ENCODE measurements around the gene TREX2.

DNA sequence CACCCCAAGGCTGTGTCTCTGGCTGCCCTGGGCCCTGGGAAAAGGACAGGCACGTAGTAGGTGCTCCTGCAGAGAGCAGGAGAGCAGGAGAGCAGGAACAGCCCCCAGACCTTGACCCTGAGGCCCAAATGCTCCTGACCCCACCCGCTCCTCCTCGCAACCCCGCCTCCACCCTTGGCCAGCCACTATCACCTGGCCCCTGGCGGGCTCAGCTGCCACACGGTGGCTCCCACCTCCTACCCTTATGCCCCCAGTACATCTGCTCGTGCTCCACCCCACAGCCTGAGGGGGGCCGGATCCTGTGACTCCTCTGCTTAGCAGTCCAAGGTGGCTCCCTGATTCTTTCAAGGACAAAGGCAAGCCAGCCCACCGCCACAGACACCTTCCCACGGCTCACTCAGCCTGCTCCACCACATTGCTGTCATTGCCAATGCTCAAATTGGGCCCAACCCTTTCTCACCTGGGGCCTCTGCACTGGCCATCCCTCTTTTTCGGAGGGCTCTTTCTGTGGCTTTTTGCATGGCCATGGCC, 30.0 kb upstream of the TREX2 start:
- TF ChIP-seq POLR2A (IDR thresholded peaks at IDR 0.05) (no peak), POLR2AphosphoS5 (IDR thresholded peaks at IDR 0.05) (no peak), EP300 (IDR thresholded peaks at IDR 0.05) (no peak)
- TF ChIP-seq, protein P1, sequence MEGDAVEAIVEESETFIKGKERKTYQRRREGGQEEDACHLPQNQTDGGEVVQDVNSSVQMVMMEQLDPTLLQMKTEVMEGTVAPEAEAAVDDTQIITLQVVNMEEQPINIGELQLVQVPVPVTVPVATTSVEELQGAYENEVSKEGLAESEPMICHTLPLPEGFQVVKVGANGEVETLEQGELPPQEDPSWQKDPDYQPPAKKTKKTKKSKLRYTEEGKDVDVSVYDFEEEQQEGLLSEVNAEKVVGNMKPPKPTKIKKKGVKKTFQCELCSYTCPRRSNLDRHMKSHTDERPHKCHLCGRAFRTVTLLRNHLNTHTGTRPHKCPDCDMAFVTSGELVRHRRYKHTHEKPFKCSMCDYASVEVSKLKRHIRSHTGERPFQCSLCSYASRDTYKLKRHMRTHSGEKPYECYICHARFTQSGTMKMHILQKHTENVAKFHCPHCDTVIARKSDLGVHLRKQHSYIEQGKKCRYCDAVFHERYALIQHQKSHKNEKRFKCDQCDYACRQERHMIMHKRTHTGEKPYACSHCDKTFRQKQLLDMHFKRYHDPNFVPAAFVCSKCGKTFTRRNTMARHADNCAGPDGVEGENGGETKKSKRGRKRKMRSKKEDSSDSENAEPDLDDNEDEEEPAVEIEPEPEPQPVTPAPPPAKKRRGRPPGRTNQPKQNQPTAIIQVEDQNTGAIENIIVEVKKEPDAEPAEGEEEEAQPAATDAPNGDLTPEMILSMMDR (IDR thresholded peaks at IDR 0.05): no peak
